ENCODE data around the gene SYT17. TPM values are rescaled to one million over a fixed set of nuclear protein-coding genes. Genes with fewer than 3 reads are reported as not detected.

SYT17 gene
- total RNA-seq, 2 experiments from 2014 or later, result not detected

DNA sequence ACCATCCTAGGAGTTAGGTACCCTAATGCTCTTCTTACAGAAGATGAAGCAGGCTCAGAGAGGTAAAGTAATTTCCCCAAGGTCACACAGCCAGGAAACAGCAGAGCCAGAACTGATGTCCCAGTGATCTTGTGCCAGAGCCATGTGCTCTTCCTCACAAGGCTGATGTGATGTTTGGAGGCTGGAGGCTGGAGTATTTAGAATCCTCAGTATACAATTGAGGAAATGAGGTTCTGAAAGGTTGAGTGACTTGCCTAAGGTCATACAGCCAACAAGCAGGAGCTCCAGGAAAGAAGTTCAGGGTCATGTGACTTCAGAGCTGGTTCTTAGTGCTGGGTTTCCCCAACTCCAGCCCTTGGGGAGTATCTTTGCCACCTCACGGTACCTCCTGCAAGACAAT is 35.8 kb upstream of the SYT17 start:
- peaks cover 48% of the 10 kb centered on the region for H3K4me1 Mint-ChIP-seq
- CTCF ChIA-PET, result no interaction called here

DNA sequence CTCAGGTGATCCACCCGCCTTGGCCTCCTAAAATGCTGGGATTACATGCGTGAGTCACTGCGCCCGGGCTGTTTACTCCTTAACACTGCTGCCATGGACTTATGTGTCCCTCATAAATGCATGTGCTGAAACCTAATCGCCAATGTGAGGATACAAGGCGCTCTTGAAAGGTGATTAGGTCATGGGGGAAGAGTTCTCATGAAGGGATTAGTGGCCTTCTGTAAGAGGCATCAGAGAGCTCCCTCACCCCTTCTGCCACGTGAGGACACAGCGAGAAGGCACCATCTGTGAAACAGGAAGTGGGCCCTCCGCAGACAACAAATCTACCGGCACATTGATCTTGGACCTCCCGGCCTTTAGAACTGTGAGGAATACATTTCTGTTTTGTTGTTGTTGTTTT is 35.1 kb upstream of the SYT17 start:
- H3K36me3 Mint-ChIP-seq, result peaks cover 2% of the 10 kb centered on the region
- no peak overlapping the region for H3K4me3 Mint-ChIP-seq
- H3K27me3 Mint-ChIP-seq, result peaks cover 7% of the 10 kb centered on the region
- H3K9me3 Mint-ChIP-seq (ENCODE audit: low read depth), result no peaks in the 10 kb centered on the region
- ATAC-seq, result no peak
- CTCF ChIA-PET, result no interaction called here
- H3K27ac Mint-ChIP-seq, result no peak overlapping the region
- peaks cover 41% of the 10 kb centered on the region for H3K4me1 Mint-ChIP-seq
- no peak for DNase-seq

More for the DNA sequence above, 35.8 kb upstream of the SYT17 start:
- no peak for ATAC-seq
- Mint-ChIP-seq H3K9me3 (ENCODE audit: low read depth) (no peaks in the 10 kb centered on the region), H3K36me3 (peaks cover 2% of the 10 kb centered on the region), H3K27me3 (peaks cover 7% of the 10 kb centered on the region), H3K27ac (no peak overlapping the region), H3K4me3 (no peak overlapping the region)
- no peak for DNase-seq

DNA sequence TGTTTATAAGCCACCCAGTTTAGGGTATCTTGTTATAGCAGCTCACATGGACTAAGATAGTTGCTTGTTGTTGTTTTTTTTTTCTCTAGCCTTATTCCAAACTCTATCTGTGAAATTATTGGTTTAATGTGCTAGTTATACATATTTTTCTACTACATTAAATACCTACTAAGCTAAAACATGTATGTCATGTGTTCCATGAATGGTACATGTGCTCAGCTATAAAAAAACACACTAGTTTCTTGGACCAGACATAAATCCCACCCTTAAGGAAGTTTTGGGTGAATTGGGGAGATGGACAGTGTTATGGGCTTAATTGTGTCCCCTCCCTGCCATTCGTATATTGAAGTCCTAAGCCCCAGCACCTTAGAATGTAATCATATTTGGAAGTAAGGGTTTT is 34.4 kb upstream of the SYT17 start:
- ATAC-seq (no peak), DNase-seq (no peak)
- CTCF ChIA-PET, result interaction anchor here (0.6 to 1.0 kb wide), 2 partner anchors 15 to 1408 kb away, joined by 3 read pairs; no protein-coding TSS in a partner anchor
- Mint-ChIP-seq H3K36me3 (peaks cover 2% of the 10 kb centered on the region), H3K27me3 (peaks cover 10% of the 10 kb centered on the region), H3K4me1 (peaks cover 36% of the 10 kb centered on the region), H3K4me3 (no peak overlapping the region), H3K27ac (no peak overlapping the region), H3K9me3 (ENCODE audit: low read depth) (no peaks in the 10 kb centered on the region)

DNA sequence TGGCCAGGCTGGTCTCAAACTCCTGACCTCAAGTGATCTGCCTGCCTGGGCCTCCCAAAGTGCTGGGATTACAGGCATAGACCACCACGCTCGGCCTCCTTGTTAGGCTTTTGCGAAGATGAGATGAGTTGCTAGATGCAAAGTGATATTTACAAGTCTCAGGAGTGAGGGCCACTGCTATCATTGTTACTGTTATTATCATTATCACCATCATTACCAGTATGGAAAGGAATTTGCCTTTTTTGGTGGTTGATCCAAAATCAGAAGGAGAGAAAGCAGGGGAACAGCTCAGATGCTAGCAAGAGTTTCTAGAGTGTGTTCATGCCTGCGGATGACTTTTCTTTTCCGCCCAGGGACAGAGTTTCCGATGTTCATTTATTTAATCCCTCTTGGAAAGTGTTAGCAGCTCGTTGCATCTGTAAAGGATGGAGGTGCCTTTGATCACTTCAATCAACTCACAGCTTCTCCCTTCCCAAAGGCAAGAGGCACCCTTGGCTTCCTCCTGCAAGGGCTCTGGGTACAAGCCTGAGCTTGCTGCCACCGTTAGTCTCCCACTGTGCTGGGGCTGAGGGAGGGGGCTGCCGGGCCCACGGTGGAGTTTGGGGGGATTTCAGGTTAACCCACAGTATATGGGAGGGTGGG is 32.7 kb upstream of the SYT17 start:
- Mint-ChIP-seq H3K27ac (no peak overlapping the region), H3K4me3 (no peak overlapping the region), H3K4me1 (peaks cover 18% of the 10 kb centered on the region), H3K9me3 (ENCODE audit: low read depth) (no peaks in the 10 kb centered on the region), H3K27me3 (peaks cover 22% of the 10 kb centered on the region), H3K36me3 (no peaks in the 10 kb centered on the region)
- CTCF ChIA-PET, result interaction anchor here (1.8 kb wide), 1 partner anchor 16 kb away, joined by 3 read pairs; no protein-coding TSS in a partner anchor
- DNase-seq, result no peak
- ATAC-seq, result no peak

DNA sequence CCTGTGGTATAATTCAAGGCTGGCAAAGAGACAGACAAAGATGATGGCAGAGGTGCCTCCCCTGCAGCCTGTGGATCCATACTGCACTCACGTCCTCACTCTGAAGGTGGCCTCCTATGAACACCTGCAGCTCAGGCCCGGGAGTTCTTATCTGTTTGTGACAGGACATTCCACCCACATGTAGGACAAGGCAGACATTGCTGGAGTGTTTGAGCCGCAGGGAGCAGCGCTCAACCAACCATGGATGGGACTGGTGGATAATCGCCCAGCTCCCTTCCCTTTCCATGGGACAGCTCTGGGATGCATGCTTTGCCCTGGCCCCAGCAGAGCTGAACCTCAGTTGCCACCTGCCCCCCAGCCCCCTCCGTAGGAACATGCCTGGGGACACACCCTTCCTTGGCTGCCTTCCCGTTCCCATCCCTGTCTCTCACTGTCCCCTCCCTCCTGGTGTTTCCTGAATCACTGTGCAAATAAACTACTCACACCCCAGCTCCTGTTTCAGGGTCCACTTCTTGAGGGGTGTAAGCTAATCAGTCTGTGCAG is 32.1 kb upstream of the SYT17 start:
- no peak overlapping the region for H3K4me3 Mint-ChIP-seq
- peaks cover 12% of the 10 kb centered on the region for H3K4me1 Mint-ChIP-seq
- no peaks in the 10 kb centered on the region for H3K9me3 Mint-ChIP-seq (ENCODE audit: low read depth)

DNA sequence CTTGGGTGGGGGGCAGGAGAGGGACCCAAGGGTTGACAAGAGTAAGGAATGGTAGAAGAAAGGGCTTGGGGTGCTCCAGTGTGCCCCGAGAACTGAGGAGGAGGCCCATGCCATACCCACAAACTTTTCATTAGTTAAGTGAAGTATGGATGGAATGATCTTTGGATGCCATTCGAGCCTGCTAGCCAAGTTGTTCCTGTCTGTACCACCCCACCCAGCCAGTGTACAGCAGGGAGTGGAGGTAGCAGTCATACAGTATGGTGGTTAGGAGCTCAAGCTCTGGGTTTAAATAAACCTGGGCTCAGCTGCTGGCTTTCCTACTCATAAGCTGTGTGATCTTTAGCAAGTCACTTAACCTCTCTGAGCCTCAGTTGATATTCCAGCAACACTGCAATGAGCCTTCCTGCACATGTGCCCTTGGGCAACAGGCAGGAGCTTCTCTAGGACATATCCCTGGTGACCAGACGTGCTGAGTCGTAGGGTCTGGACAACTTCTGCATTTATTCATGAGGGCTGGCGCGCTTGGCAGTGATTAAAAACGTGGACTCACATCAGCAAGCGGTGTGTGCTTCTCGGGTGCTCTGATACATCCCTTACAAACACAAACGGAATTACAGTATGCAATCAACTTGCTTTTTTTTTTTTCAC is 31.4 kb upstream of the SYT17 start:
- Mint-ChIP-seq H3K4me1 (peaks cover 5% of the 10 kb centered on the region), H3K27ac (no peak overlapping the region), H3K27me3 (peaks cover 31% of the 10 kb centered on the region), H3K36me3 (no peaks in the 10 kb centered on the region), H3K4me3 (no peak overlapping the region), H3K9me3 (ENCODE audit: low read depth) (no peaks in the 10 kb centered on the region)
- no peak for ATAC-seq
- CTCF ChIA-PET, result interaction anchor here (1.5 to 1.8 kb wide), 2 partner anchors 10 to 15 kb away, joined by 3 to 4 read pairs; no protein-coding TSS in a partner anchor
- no peak for DNase-seq

More for the DNA sequence above, 32.1 kb upstream of the SYT17 start:
- Mint-ChIP-seq H3K36me3 (no peaks in the 10 kb centered on the region), H3K27ac (no peak overlapping the region), H3K27me3 (peaks cover 29% of the 10 kb centered on the region)
- CTCF ChIA-PET, result interaction anchor here (1.8 kb wide), 1 partner anchor 15 kb away, joined by 3 read pairs; no protein-coding TSS in a partner anchor
- ATAC-seq (no peak), DNase-seq (no peak)

DNA sequence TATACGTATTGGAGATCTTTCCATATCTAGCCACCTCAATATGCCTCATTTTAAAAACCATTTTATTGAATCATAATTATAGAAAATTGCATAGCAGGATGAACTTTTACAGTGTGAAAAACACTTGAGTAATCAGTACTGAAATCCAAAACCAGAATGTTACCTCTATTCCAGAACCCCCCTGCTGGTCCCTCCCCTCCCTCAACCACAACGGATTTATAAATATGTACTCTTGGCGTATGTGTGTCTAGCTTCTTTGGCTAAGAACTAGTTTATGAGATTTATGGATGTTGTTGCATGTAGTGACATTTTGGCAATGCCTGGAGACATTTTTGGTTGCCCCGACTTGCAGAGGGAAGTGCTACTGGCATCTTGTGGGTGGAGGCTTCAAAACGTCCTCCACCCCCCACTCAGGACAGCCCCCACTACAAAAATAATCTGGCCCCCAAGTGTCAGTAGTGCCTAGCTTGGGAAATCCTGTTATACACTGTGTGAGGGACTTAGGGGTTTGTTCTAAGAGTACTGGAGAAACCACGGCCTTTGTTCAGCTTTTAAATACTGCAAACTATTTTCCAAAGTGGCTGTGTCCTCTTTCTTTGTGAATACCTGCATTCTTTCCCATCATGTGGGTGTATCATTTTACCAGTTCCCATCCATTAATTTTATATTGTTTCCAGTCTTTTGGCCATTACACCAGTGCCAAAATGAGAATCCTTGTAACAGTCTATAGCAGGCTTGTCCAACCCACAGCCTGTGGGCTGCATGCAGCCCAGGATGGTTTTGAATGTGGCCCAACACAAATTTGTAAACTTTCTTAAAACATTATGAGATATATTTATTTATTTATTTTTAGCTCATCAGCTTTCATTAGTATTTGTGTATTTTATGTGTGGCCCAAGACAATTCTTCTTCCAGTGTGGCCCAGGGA is 30.6 kb upstream of the SYT17 start:
- H3K27ac Mint-ChIP-seq, result no peak overlapping the region
- DNase-seq (no peak), ATAC-seq (no peak)
- CTCF ChIA-PET, result interaction anchor here (1.5 to 2.1 kb wide), 3 partner anchors 11 to 51 kb away, joined by 3 to 9 read pairs (median 4); no protein-coding TSS in a partner anchor
- no peaks in the 10 kb centered on the region for H3K9me3 Mint-ChIP-seq (ENCODE audit: low read depth)
- H3K4me1 Mint-ChIP-seq, result peaks cover 2% of the 10 kb centered on the region
- no peaks in the 10 kb centered on the region for H3K36me3 Mint-ChIP-seq
- peaks cover 31% of the 10 kb centered on the region for H3K27me3 Mint-ChIP-seq
- H3K4me3 Mint-ChIP-seq, result no peak overlapping the region

DNA sequence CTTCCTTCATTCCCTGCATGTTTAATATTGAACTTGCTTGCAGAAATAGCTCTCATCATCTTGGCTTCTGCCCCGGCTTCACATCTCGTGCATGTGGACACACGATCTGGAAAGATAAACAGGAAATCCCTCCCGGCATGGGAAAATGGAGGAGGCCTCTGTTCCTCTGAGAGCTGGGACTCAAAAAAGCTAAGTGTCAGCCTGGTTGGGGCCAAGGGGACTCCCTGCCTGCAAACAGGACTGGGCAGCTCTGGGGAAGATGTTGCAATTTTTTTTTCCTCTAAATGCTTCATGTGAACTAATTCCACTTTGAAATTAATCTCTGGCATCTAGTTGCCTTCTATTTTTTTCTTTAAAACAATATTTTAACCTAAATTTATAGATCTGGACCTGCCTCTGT is 29.4 kb upstream of the SYT17 start:
- H3K9me3 Mint-ChIP-seq (ENCODE audit: low read depth), result no peaks in the 10 kb centered on the region
- peaks cover 36% of the 10 kb centered on the region for H3K27me3 Mint-ChIP-seq
- H3K4me3 Mint-ChIP-seq, result no peak overlapping the region
- ATAC-seq, result no peak
- no peak for DNase-seq
- CTCF ChIA-PET, result interaction anchor here (1.5 to 2.1 kb wide), 2 partner anchors 7 to 52 kb away, joined by 3 to 9 read pairs; no protein-coding TSS in a partner anchor
- H3K4me1 Mint-ChIP-seq, result no peaks in the 10 kb centered on the region
- no peak overlapping the region for H3K27ac Mint-ChIP-seq
- no peaks in the 10 kb centered on the region for H3K36me3 Mint-ChIP-seq

DNA sequence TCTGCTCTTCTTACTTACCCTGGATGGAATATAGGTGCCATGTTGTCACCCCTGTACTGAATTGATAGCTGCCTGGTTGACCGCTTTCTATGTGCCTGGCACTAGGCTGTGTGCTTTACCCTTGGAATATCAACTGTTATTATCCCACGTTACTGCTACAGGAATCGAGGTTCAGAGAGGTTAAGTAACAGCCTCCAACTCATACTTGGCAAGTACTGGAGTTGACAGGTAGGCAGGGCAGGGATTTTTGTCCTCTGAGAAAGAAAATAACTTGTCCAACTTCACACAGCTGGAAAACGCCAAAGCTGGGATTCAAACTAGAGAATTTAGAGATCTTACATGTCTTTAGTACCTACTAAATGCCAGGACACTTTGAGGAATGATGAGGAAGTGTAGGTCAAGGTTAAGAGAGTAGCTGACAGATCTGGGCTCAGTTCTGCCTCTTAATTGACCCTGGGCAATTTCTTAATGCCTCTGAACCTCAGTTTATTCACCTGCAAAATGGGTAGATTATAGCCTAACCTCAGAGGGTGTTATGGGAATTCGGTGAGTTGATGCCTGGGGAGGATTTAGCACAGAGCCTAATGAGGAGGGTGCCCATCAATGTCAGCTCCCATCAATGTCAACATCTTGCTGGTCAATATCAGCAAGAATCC is 28.5 kb upstream of the SYT17 start:
- Mint-ChIP-seq H3K4me3 (no peak overlapping the region), H3K9me3 (ENCODE audit: low read depth) (no peaks in the 10 kb centered on the region), H3K36me3 (no peaks in the 10 kb centered on the region), H3K27ac (no peak overlapping the region), H3K4me1 (no peaks in the 10 kb centered on the region), H3K27me3 (peaks cover 41% of the 10 kb centered on the region)
- DNase-seq (no peak), ATAC-seq (no peak)
- CTCF ChIA-PET, result interaction anchor here (1.5 to 2.1 kb wide), 2 partner anchors 8 to 53 kb away, joined by 3 to 9 read pairs; no protein-coding TSS in a partner anchor

DNA sequence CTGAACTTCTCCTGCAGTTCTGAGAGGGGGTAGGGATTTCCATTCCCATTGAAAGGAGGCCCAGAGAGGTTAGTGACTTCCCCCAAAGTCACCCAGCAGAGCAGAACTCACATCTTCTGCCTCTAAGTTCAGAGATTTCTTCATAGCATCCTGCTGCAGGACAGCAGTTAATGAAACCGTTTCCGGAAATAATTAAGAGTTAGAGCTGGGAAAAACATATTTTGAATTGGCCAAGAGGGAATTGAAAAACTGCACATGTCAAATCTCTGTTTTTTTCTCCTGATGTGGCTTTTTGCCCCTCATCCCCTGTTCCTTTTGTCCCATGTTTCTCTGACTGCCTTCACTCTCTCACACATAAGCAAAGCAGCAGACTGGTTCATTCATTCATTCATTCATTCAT is 27.6 kb upstream of the SYT17 start:
- ATAC-seq (no peak), DNase-seq (no peak)
- Mint-ChIP-seq H3K9me3 (ENCODE audit: low read depth) (no peaks in the 10 kb centered on the region), H3K27ac (no peak overlapping the region), H3K36me3 (no peaks in the 10 kb centered on the region), H3K27me3 (peaks cover 46% of the 10 kb centered on the region), H3K4me3 (no peak overlapping the region), H3K4me1 (no peaks in the 10 kb centered on the region)
- CTCF ChIA-PET, result no interaction called here

DNA sequence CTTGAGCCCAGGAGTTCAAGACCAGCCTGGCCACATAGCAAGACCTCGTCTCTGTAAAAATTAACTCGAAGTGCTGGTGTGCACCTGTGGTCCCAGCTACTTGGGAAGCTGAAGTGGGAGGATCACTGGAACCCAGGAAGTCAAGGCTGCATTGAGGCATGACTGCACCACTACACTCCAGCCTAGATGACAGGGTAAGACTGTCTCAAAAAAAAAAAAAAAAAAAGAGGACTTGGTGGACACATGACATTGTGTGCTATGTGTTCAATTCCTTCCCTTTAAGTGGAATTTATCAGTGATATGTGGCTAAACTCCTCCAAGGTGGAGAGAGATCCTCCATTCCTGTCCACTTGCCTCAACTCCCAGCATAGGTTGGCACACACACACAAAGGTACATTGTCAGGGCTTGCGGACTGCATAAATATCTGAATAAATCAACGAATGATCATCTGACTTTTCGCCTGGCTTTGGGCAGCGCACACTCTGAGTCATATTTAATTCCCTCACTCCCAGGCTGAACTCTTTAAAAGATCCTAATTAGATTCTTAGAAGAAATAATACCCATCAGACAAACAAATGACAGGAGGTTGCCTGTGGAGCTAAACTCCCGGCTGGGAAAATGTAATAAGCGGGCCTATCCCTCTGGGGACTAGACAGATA is 25.0 kb upstream of the SYT17 start:
- no peak for DNase-seq
- Mint-ChIP-seq H3K4me1 (no peaks in the 10 kb centered on the region), H3K27ac (no peak overlapping the region), H3K9me3 (ENCODE audit: low read depth) (peaks cover 2% of the 10 kb centered on the region), H3K4me3 (no peak overlapping the region), H3K36me3 (no peaks in the 10 kb centered on the region), H3K27me3 (peaks cover 39% of the 10 kb centered on the region)
- CTCF ChIA-PET, result interaction anchor here (1.9 kb wide), 1 partner anchor 57 kb away, joined by 5 read pairs; no protein-coding TSS in a partner anchor
- no peak for ATAC-seq

DNA sequence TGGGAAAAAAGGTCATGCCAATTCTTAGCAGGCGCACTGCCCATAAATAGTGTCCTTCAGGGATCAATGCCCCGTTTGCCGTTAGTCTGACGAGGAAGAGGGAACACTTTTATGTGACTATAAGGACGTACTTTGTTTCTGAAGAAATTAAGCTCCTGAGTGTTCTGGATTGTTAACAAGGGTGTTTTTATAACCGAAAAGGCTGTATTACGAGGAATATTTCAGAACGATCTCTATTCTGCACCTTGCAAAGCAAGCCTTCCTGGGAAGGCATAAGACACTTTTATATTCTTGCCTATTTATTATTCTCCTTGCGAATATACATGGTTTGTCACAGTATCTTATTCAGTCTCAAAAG is 24.5 kb upstream of the SYT17 start:
- DNase-seq (no peak), ATAC-seq (no peak)
- H3K36me3 Mint-ChIP-seq, result no peaks in the 10 kb centered on the region
- no peaks in the 10 kb centered on the region for H3K4me1 Mint-ChIP-seq
- H3K27me3 Mint-ChIP-seq, result peaks cover 40% of the 10 kb centered on the region
- CTCF ChIA-PET, result interaction anchor here (1.9 kb wide), 1 partner anchor 57 kb away, joined by 5 read pairs; no protein-coding TSS in a partner anchor
- no peak overlapping the region for H3K4me3 Mint-ChIP-seq
- peaks cover 3% of the 10 kb centered on the region for H3K9me3 Mint-ChIP-seq (ENCODE audit: low read depth)
- H3K27ac Mint-ChIP-seq, result no peak overlapping the region

Measured in activated CD8-positive, alpha-beta memory T cell treated with anti-CD3 and anti-CD28 coated beads, Interleukin-2, amount 10 ng/mL, durations not matched to agents 7 days and 5 days (primary cell).